BJ (cell line): ENCODE measurements around the gene RTL3. TPM values are rescaled to one million over a fixed set of nuclear protein-coding genes. Genes with fewer than 3 reads are reported as not detected.
"Not testable (repeated sequence)": the region's sequence is repeated elsewhere in the genome, so short reads cannot be mapped to it uniquely, and the experiment has no call there.

Source experiments
- CTCF ChIA-PET: fragments of 350-600 bp; formaldehyde crosslinking; extraction: SDS; loops from one replicate; lab custom pipeline; 2021; ENCODE audit warnings: antibody characterized with exemption, inconsistent platforms; lab: Yijun Ruan, JAX
- POLR2A ChIA-PET: fragments of 300-600 bp; sonication (Branson Sonifier 250); formaldehyde crosslinking; extraction: SDS; loops from one replicate; lab custom pipeline; 2021; ENCODE audit warnings: antibody characterized with exemption; lab: Charles Lee
- DNase-seq: peaks from one replicate; pipeline ENCODE4 v3.0.0-alpha.2; 2011; ENCODE audit warnings: low read depth
- H3K27me3 ChIP-seq: 2 replicates; pipeline ENCODE4 v1.6.0; 2011; ENCODE audit warnings: low read length; ENCODE audit not compliant: control insufficient read depth, insufficient read depth
- H3K36me3 ChIP-seq: 2 replicates; pipeline ENCODE4 v1.5.1; 2011; ENCODE audit warnings: low read length; ENCODE audit not compliant: control insufficient read depth, insufficient read depth
- H3K4me3 ChIP-seq: 2 replicates; pipeline ENCODE4 v1.5.1; 2011; ENCODE audit warnings: low read depth, mild to moderate bottlenecking, control low read depth, low read length
- CTCF ChIP-seq: IDR thresholded peaks from 2 replicates; pipeline ENCODE4 v1.5.1; 2011; ENCODE audit warnings: low read depth, mild to moderate bottlenecking, control low read depth, inconsistent platforms, low read length, moderate library complexity; ENCODE audit not compliant: insufficient read depth
- polyA plus RNA-seq: library from polyadenylated mRNA; depleted of rRNA; stranded (reverse); fragments of >200 nt; gene quantifications from 2 replicates; pipeline ENCODE4 v1.2.3, GENCODE V29; 2011

Gene RTL3
- polyA plus RNA-seq, 1 experiment = 0.59 TPM

GRCh38 chrX:78650906-78651437 lies 8.2 kb downstream of the RTL3 start:
- no peak overlapping the region for H3K4me3 ChIP-seq
- DNase-seq = peak; percentile 44
- no peaks in the 10 kb centered on the region for H3K27me3 ChIP-seq
- ChIA-PET CTCF (no interaction called here), POLR2A (no interaction called here)
- no peaks in the 10 kb centered on the region for H3K36me3 ChIP-seq
- no peak for TF ChIP-seq CTCF

- ChIA-PET POLR2A (no interaction called here), CTCF (no interaction called here)
- H3K4me3 ChIP-seq = no peak overlapping the region
- no peak for TF ChIP-seq CTCF
- H3K27me3 ChIP-seq = no peaks in the 10 kb centered on the region
- no peak for DNase-seq
- H3K36me3 ChIP-seq = no peaks in the 10 kb centered on the region
These were observed 15.3 kb downstream of the RTL3 start for GRCh38 chrX:78643874-78644273.

GRCh38 chrX:78643096-78643495 lies 16.0 kb downstream of the RTL3 start:
- ChIA-PET POLR2A (interaction anchor here (0.7 kb wide), 1 partner anchor 538 kb away, joined by 5 read pairs; no protein-coding TSS in a partner anchor), CTCF (no interaction called here)
- no peaks in the 10 kb centered on the region for H3K36me3 ChIP-seq
- no peaks in the 10 kb centered on the region for H3K27me3 ChIP-seq
- no peak for TF ChIP-seq CTCF
- no peak for DNase-seq
- no peak overlapping the region for H3K4me3 ChIP-seq

GRCh38 chrX:78636096-78636495 lies 23.0 kb downstream of the RTL3 start:
- POLR2A ChIA-PET = interaction anchor here (0.5 kb wide), 1 partner anchor 23 kb away, joined by 11 read pairs; the partner anchor contains the start of gene RTL3
- CTCF ChIA-PET = interaction anchor here (1.0 kb wide), 1 partner anchor 17 kb away, joined by 3 read pairs; no protein-coding TSS in a partner anchor
- not testable (repeated sequence) for DNase-seq, H3K36me3 ChIP-seq, H3K27me3 ChIP-seq, H3K4me3 ChIP-seq

GRCh38 chrX:78624962-78625909 lies 33.9 kb downstream of the RTL3 start:
- ChIA-PET POLR2A (no interaction called here), CTCF (no interaction called here)
- Histone ChIP-seq H3K36me3 (no peaks in the 10 kb centered on the region), H3K27me3 (no peaks in the 10 kb centered on the region), H3K4me3 (no peak overlapping the region)
- DNase-seq = no peak
- no peak for TF ChIP-seq CTCF
